ENCODE results near the gene BST2.

Gene BST2

DNA sequence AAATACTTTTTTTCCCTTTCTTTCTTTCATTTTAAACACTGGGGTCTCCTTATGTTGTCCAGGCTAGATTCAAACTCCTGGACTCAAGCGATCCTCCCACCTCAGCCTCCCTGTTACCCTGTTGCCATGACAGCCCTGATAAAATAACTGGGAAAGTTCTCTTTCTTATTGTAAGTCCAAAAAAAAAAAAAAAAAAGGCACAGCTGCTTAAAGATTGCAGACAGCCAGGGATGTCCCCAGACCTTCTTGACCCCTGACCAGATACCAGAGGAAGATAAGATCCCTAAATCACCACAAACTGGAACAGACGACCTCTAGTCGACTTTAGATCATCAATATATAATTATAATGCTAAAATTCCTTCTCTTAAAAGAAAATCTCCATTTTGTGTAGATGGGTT lies 13.3 kb upstream of the BST2 start:
- H3K4me3 ChIP-seq (ENCODE audit: low read length): peak overlapping the region; percentile 85
- no peak overlapping the region for H3K27ac ChIP-seq (ENCODE audit: low read length)
- no peaks in the 10 kb centered on the region for H4K20me1 ChIP-seq (ENCODE audit: insufficient read depth, low read length)
- H3K9ac ChIP-seq (ENCODE audit: low read length): peak overlapping the region; percentile 88
- H3K27me3 ChIP-seq (ENCODE audit: low read depth, low read length): no peaks in the 10 kb centered on the region
- H3K9me3 ChIP-seq (ENCODE audit: insufficient read depth, low read length): no peaks in the 10 kb centered on the region
- H2AFZ ChIP-seq (ENCODE audit: low read depth, low read length): no peak overlapping the region
- H3K4me1 ChIP-seq (ENCODE audit: low read length): peaks cover 12% of the 10 kb centered on the region
- no peaks in the 10 kb centered on the region for H3K79me2 ChIP-seq (ENCODE audit: low read length)
- TF ChIP-seq, protein P1, sequence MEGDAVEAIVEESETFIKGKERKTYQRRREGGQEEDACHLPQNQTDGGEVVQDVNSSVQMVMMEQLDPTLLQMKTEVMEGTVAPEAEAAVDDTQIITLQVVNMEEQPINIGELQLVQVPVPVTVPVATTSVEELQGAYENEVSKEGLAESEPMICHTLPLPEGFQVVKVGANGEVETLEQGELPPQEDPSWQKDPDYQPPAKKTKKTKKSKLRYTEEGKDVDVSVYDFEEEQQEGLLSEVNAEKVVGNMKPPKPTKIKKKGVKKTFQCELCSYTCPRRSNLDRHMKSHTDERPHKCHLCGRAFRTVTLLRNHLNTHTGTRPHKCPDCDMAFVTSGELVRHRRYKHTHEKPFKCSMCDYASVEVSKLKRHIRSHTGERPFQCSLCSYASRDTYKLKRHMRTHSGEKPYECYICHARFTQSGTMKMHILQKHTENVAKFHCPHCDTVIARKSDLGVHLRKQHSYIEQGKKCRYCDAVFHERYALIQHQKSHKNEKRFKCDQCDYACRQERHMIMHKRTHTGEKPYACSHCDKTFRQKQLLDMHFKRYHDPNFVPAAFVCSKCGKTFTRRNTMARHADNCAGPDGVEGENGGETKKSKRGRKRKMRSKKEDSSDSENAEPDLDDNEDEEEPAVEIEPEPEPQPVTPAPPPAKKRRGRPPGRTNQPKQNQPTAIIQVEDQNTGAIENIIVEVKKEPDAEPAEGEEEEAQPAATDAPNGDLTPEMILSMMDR (IDR thresholded peaks at IDR 0.05; ENCODE audit: low read depth, low read length): no peak
- TF ChIP-seq EZH2phosphoT487 (IDR thresholded peaks at IDR 0.05; ENCODE audit: low read depth): no peak
- H3K36me3 ChIP-seq (replicated peaks; ENCODE audit: low read depth, low read length): peaks cover 1% of the 10 kb centered on the region
- peak overlapping the region; percentile 91 for H3K4me2 ChIP-seq (ENCODE audit: low read length)

DNA sequence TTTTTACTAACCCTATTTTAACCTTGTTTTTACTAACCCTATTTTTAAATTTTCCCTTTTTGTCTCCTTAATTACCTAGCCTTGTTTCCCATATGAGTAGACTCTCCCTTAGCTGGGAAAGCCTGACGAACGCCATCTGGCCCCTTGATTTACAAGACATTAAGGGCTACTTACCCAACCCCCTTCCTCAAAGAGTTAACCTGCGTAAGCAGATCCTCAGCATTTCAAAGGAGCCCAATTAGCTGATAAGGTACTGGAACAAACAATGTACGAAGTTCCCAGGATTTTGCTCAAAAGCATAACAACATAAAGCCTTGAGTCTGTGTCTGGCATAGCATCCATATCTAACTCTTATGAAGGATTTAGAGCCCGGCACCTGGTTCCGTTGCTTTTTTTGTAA lies 9.7 kb upstream of the BST2 start:
- Histone ChIP-seq H3K9ac (ENCODE audit: low read length) (no peak overlapping the region), H3K27ac (ENCODE audit: low read length) (no peak overlapping the region), H2AFZ (ENCODE audit: low read depth, low read length) (no peak overlapping the region), H4K20me1 (ENCODE audit: insufficient read depth, low read length) (no peaks in the 10 kb centered on the region), H3K9me3 (ENCODE audit: insufficient read depth, low read length) (no peaks in the 10 kb centered on the region), H3K79me2 (ENCODE audit: low read length) (no peaks in the 10 kb centered on the region), H3K4me3 (ENCODE audit: low read length) (no peak overlapping the region), H3K36me3 (replicated peaks; ENCODE audit: low read depth, low read length) (peaks cover 5% of the 10 kb centered on the region), H3K27me3 (ENCODE audit: low read depth, low read length) (no peaks in the 10 kb centered on the region), H3K4me2 (ENCODE audit: low read length) (no peak overlapping the region), H3K4me1 (ENCODE audit: low read length) (peaks cover 5% of the 10 kb centered on the region; the same call in 1 of the 2 replicates)
- no peak for TF ChIP-seq EZH2phosphoT487 (IDR thresholded peaks at IDR 0.05; ENCODE audit: low read depth)
- TF ChIP-seq, protein P1 (IDR thresholded peaks at IDR 0.05; ENCODE audit: low read depth, low read length): no peak

DNA sequence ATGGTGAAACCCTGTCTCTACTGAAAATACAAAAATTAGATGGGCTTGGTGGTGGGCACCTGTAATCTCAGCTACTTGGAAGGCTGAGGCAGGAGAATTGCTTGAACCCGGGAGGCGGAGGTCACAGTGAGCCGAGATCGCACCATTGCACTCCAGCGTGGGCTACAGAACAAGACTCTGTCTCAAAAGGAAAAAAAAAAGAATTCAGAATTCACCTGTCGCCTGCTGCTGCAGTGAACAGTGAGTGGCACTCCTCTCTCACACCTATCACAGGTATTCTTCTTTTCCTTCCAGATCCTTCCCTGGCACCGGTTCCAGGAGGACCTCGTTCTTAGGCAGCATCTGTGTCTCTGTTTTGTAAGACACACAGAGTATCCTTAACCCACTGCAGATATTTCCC lies 8.7 kb upstream of the BST2 start:
- H3K79me2 ChIP-seq (ENCODE audit: low read length): no peaks in the 10 kb centered on the region
- no peak overlapping the region for H2AFZ ChIP-seq (ENCODE audit: low read depth, low read length)
- no peak overlapping the region for H3K4me3 ChIP-seq (ENCODE audit: low read length)
- H3K27me3 ChIP-seq (ENCODE audit: low read depth, low read length): no peaks in the 10 kb centered on the region
- H3K36me3 ChIP-seq (replicated peaks; ENCODE audit: low read depth, low read length): peaks cover 5% of the 10 kb centered on the region
- H3K27ac ChIP-seq (ENCODE audit: low read length): no peak overlapping the region
- H3K4me2 ChIP-seq (ENCODE audit: low read length): no peak overlapping the region
- TF ChIP-seq EZH2phosphoT487 (IDR thresholded peaks at IDR 0.05; ENCODE audit: low read depth): no peak
- TF ChIP-seq, protein P1 (IDR thresholded peaks at IDR 0.05; ENCODE audit: low read depth, low read length): no peak
- H4K20me1 ChIP-seq (ENCODE audit: insufficient read depth, low read length): no peaks in the 10 kb centered on the region
- H3K4me1 ChIP-seq (ENCODE audit: low read length): peaks cover 4% of the 10 kb centered on the region; the same call in 1 of the 2 replicates
- H3K9me3 ChIP-seq (ENCODE audit: insufficient read depth, low read length): no peaks in the 10 kb centered on the region
- H3K9ac ChIP-seq (ENCODE audit: low read length): no peak overlapping the region

GRCh38 chr19:17411801-17412200 lies 6.4 kb upstream of the BST2 start:
- Histone ChIP-seq H2AFZ (ENCODE audit: low read depth, low read length) (no peak overlapping the region), H3K27me3 (ENCODE audit: low read depth, low read length) (no peaks in the 10 kb centered on the region), H3K4me1 (ENCODE audit: low read length) (peaks cover 3% of the 10 kb centered on the region), H3K27ac (ENCODE audit: low read length) (no peak overlapping the region), H3K9me3 (ENCODE audit: insufficient read depth, low read length) (no peaks in the 10 kb centered on the region), H4K20me1 (ENCODE audit: insufficient read depth, low read length) (no peaks in the 10 kb centered on the region), H3K4me2 (ENCODE audit: low read length) (no peak overlapping the region), H3K4me3 (ENCODE audit: low read length) (no peak overlapping the region), H3K79me2 (ENCODE audit: low read length) (peaks cover 4% of the 10 kb centered on the region), H3K36me3 (replicated peaks; ENCODE audit: low read depth, low read length) (peaks cover 5% of the 10 kb centered on the region), H3K9ac (ENCODE audit: low read length) (no peak overlapping the region)
- TF ChIP-seq, protein P1 (IDR thresholded peaks at IDR 0.05; ENCODE audit: low read depth, low read length): no peak
- TF ChIP-seq EZH2phosphoT487 (IDR thresholded peaks at IDR 0.05; ENCODE audit: low read depth): no peak

Data from OCI-LY3 (cell line).